ENCODE results near the gene HTR4. TPM values are rescaled to one million over a fixed set of nuclear protein-coding genes. Genes with fewer than 3 reads are reported as not detected.

The HTR4 gene
- total RNA-seq, 2 donors from 2014 or later: 7.5 to 8.9 TPM

DNA sequence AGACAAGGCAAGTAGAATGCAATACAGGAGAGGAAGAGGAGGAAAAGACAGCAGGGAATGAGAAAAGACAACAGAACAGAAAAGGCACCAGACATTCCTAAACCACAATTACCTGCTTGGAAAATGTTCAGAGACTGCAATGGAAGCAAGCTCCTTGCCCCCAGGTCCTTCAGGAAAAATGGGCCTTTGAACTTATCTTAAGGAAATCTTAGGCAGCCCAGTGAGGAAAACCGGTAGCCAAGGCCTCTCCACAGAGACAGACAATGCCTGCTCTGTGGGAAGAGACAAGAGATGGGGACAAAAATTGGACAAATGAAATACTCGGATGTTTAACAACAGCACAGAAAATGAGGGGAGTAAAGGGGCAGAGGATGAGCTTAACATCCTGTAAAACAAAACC, 31.2 kb downstream of the HTR4 start:
- no peak overlapping the region for H3K4me3 ChIP-seq
- no peak overlapping the region for H3K27ac ChIP-seq
- DNase-seq: no peak
- no peak overlapping the region for H3K9ac ChIP-seq (ENCODE audit: low read depth in 2 of 2, low read length in 2 of 2)
- intact Hi-C loops (cut with DNase I): no loop called here
- H3K9me3 ChIP-seq: no peaks in the 10 kb centered on the region
- H3K4me1 ChIP-seq: no peaks in the 10 kb centered on the region
- no peaks in the 10 kb centered on the region for H3K36me3 ChIP-seq
- TF ChIP-seq, protein P1, sequence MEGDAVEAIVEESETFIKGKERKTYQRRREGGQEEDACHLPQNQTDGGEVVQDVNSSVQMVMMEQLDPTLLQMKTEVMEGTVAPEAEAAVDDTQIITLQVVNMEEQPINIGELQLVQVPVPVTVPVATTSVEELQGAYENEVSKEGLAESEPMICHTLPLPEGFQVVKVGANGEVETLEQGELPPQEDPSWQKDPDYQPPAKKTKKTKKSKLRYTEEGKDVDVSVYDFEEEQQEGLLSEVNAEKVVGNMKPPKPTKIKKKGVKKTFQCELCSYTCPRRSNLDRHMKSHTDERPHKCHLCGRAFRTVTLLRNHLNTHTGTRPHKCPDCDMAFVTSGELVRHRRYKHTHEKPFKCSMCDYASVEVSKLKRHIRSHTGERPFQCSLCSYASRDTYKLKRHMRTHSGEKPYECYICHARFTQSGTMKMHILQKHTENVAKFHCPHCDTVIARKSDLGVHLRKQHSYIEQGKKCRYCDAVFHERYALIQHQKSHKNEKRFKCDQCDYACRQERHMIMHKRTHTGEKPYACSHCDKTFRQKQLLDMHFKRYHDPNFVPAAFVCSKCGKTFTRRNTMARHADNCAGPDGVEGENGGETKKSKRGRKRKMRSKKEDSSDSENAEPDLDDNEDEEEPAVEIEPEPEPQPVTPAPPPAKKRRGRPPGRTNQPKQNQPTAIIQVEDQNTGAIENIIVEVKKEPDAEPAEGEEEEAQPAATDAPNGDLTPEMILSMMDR (IDR thresholded peaks at IDR 0.05): no peak
- no peaks in the 10 kb centered on the region for H3K27me3 ChIP-seq

DNA sequence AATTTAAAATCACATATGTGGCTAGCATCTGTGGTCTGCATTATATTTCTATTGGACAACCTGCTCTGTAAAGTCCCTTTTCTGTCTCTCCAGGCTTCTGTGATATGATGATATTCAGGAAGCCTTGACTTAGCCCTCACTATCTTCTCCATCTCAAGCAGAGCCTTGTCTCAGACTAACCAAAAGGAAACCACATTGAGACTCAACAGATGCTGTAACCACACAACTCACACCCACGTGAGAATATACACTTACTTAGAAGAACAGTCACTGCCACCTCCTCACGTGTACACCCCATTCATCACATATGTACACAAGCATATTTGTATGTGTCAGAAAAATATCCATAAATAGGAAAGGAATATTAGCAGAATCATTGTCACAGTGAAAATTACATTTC, 33.6 kb downstream of the HTR4 start:
- no peaks in the 10 kb centered on the region for H3K9me3 ChIP-seq
- no peaks in the 10 kb centered on the region for H3K27me3 ChIP-seq
- H3K27ac ChIP-seq: no peak overlapping the region
- intact Hi-C loops (cut with DNase I): no loop called here
- DNase-seq: no peak
- TF ChIP-seq, protein P1 (IDR thresholded peaks at IDR 0.05): no peak
- no peaks in the 10 kb centered on the region for H3K36me3 ChIP-seq
- no peak overlapping the region for H3K4me3 ChIP-seq
- H3K4me1 ChIP-seq: no peaks in the 10 kb centered on the region
- no peak overlapping the region for H3K9ac ChIP-seq (ENCODE audit: low read depth in 2 of 2, low read length in 2 of 2)

DNA sequence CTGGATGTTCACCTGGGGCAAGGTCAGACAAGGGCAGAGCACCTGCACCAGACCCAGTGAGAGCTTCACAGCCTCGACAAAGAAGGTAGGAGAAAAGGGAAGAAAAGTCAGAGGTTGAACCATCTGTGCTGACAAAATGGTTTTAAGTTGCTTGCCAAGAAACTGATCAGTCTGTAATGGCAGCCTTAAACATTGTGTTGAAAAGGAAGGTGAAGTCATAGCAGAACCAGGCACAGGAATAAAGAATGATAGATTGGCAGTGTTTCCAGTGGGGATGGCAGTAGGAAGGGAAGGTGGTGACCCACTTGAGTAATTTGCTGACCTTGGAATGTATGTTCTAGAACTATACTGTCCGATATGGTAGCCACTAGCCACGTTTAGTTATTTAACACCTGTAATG, 34.2 kb downstream of the HTR4 start:
- Histone ChIP-seq H3K4me1 (no peaks in the 10 kb centered on the region), H3K4me3 (no peak overlapping the region), H3K9ac (ENCODE audit: low read depth in 2 of 2, low read length in 2 of 2) (no peak overlapping the region), H3K27ac (no peak overlapping the region), H3K27me3 (no peaks in the 10 kb centered on the region), H3K9me3 (no peaks in the 10 kb centered on the region), H3K36me3 (no peaks in the 10 kb centered on the region)
- DNase-seq: no peak
- intact Hi-C loops (cut with DNase I): no loop called here
- TF ChIP-seq, protein P1 (IDR thresholded peaks at IDR 0.05): no peak

DNA sequence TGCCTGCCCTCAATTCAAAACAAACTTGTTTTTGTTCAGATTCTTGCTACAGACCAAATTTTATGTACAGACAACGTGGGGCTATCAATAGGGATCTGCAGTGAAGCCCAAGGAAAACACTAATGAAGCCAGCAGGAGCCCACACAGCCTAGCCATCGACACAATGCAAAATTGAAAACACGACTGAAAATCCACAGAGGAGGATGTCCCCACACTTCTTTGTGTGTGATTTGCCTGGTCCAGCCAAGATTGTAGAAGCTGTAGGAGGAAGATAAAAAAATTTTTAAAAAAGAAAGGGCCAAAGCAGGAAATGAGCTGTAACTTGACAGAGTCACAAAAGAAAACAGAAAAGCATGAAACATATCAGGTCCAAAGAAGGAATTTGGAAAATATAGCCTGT, 34.8 kb downstream of the HTR4 start:
- DNase-seq: no peak
- Histone ChIP-seq H3K9me3 (no peaks in the 10 kb centered on the region), H3K4me3 (no peak overlapping the region), H3K27me3 (no peaks in the 10 kb centered on the region), H3K36me3 (no peaks in the 10 kb centered on the region), H3K9ac (ENCODE audit: low read depth in 2 of 2, low read length in 2 of 2) (no peak overlapping the region), H3K4me1 (no peaks in the 10 kb centered on the region), H3K27ac (no peak overlapping the region)
- intact Hi-C loops (cut with DNase I): no loop called here
- TF ChIP-seq, protein P1 (IDR thresholded peaks at IDR 0.05): no peak

DNA sequence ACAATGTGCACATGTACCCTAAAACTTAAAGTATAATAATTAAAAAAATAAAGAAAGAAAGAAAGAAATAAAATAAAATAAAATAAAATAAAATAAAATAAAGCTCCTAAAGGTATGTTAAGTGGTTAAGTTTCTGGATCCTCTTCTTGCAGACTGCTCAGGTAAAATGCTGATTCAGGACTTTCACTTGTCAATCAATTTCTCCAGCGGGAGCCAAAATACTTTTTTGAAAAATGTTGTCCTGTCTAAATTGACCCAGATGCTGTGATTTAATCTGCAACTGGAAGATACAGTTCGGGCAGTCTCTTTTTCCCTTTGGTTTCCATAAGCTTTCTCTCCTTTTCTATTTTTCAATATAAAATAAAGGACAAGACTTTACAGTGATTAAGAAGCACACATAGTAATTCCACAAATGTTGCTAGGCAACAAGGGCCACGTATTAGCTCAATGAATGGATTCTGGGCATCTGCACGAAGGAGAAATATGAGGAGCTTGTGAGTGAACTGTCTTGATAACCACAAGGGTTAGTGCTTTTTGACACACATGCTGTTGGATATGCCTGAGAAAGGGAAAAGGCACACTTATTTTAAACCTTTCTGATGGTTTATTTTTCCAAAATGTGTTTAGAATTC, 38.6 kb downstream of the HTR4 start:
- Histone ChIP-seq H3K9ac (ENCODE audit: low read depth in 2 of 2, low read length in 2 of 2) (no peak overlapping the region), H3K4me1 (no peaks in the 10 kb centered on the region), H3K4me3 (no peak overlapping the region), H3K27ac (no peak overlapping the region), H3K9me3 (no peaks in the 10 kb centered on the region), H3K27me3 (no peaks in the 10 kb centered on the region), H3K36me3 (no peaks in the 10 kb centered on the region)
- DNase-seq: no peak
- intact Hi-C loops (cut with DNase I): no loop called here
- TF ChIP-seq, protein P1 (IDR thresholded peaks at IDR 0.05): no peak
